H1 (cell line): ENCODE data around the gene MCM8. TPM values are rescaled to one million over a fixed set of nuclear protein-coding genes. Genes with fewer than 3 reads are reported as not detected.

Experiments
- CTCF ChIA-PET: fragments of 300-600 bp; sonication (Branson Sonifier 250); formaldehyde crosslinking; loops from one replicate; lab custom pipeline; 2021; ENCODE audit not compliant: partially characterized antibody; lab: Charles Lee
- POLR2A ChIA-PET: fragments of 300-600 bp; sonication (Branson Sonifier 250); formaldehyde crosslinking; loops from one replicate; lab custom pipeline; 2021; ENCODE audit warnings: inconsistent platforms; ENCODE audit not compliant: partially characterized antibody; lab: Charles Lee
- DNase-seq, 2 experiments: peaks; one replicate each; pipeline versions ENCODE4 v3.0.0 to v3.0.0-alpha.2; 2010 to 2022; ENCODE audit warnings: low spot score in 2 of 2, low read depth in 1 of 2, mixed read lengths in 1 of 2
- FAIRE-seq: peaks from 2 replicates; lab custom pipeline; 2011; peaks lifted over from hg19 to GRCh38; lab: Jason Lieb, UNC
- H2AFZ ChIP-seq: 2 replicates; pipeline ENCODE4 v1.8.1; 2012; ENCODE audit warnings: low read length, inconsistent platforms
- H2AK5ac ChIP-seq: 2 replicates; pipeline ENCODE4 v1.6.1; 2013; ENCODE audit warnings: low read depth, low read length
- H2BK120ac ChIP-seq: replicated peaks from 2 replicates; pipeline ENCODE3; 2013; ENCODE audit warnings: low read depth, low read length, inconsistent platforms
- H2BK12ac ChIP-seq: 2 replicates; pipeline ENCODE4 v1.6.1; 2013; ENCODE audit warnings: low read depth, low read length
- H2BK15ac ChIP-seq: 2 replicates; pipeline ENCODE4 v1.6.1; 2013; ENCODE audit warnings: low read length
- H2BK20ac ChIP-seq: 2 replicates; pipeline ENCODE4 v1.6.1; 2013; ENCODE audit warnings: low read length
- H2BK5ac ChIP-seq: 2 replicates; pipeline ENCODE4 v1.6.1; 2013; ENCODE audit warnings: low read depth, low read length
- H3K14ac ChIP-seq: 2 replicates; pipeline ENCODE4 v1.6.1; 2013; ENCODE audit warnings: inconsistent platforms; ENCODE audit not compliant: insufficient read length
- H3K18ac ChIP-seq: 2 replicates; pipeline ENCODE4 v1.6.1; 2013; ENCODE audit warnings: low read length; ENCODE audit errors: extremely low read depth
- H3K23ac ChIP-seq: 2 replicates; pipeline ENCODE4 v1.6.1; 2013; ENCODE audit warnings: inconsistent platforms; ENCODE audit not compliant: insufficient read length
- H3K23me2 ChIP-seq: 2 replicates; pipeline ENCODE4 v1.6.1; 2013; ENCODE audit warnings: low read depth, low read length
- H3K27ac ChIP-seq: 2 replicates; pipeline ENCODE4 v1.6.1; 2011; ENCODE audit warnings: low read depth, low read length, inconsistent platforms
- H3K27me3 ChIP-seq, 4 experiments: replicated peaks in 1 of 4; 1 replicate in 1 of 4; 2 replicates in 3 of 4; pipeline versions ENCODE4 v1.6.1 to v1.8.1; 2011 to 2013; ENCODE audit warnings: low read length in 3 of 4, mild to moderate bottlenecking in 3 of 4, inconsistent platforms in 2 of 4, mixed read lengths in 2 of 4, moderate library complexity in 1 of 4; ENCODE audit not compliant: control insufficient read depth in 3 of 4, insufficient read depth in 3 of 4; ENCODE audit errors: extremely low read depth in 1 of 4
- H3K36me3 ChIP-seq, 4 experiments: 2 replicates each; pipeline versions ENCODE4 v1.6.1 to v1.8.1; 2011 to 2013; ENCODE audit warnings: mild to moderate bottlenecking in 4 of 4, low read length in 3 of 4, moderate library complexity in 2 of 4, control low read depth in 1 of 4, inconsistent platforms in 1 of 4; ENCODE audit not compliant: insufficient read depth in 4 of 4, control insufficient read depth in 2 of 4
- H3K4ac ChIP-seq: replicated peaks from 2 replicates; pipeline ENCODE3; 2013; ENCODE audit warnings: low read length, low read depth, mixed read lengths, inconsistent platforms; ENCODE audit not compliant: insufficient read length
- H3K4me1 ChIP-seq, 4 experiments: replicated peaks in 1 of 4; 1 replicate in 1 of 4; 2 replicates in 3 of 4; pipeline versions ENCODE4 v1.6.1 to v1.8.1; 2011 to 2013; ENCODE audit warnings: low read length in 3 of 4, inconsistent platforms in 2 of 4, mixed read lengths in 1 of 4; ENCODE audit not compliant: insufficient read depth in 4 of 4, control insufficient read depth in 3 of 4
- H3K4me2 ChIP-seq, 2 experiments: 2 replicates each; pipeline versions ENCODE4 v1.6.1 to v1.8.1; 2011 to 2013; ENCODE audit warnings: low read depth in 2 of 2, low read length in 2 of 2, control low read depth in 1 of 2, inconsistent platforms in 1 of 2, mild to moderate bottlenecking in 1 of 2; ENCODE audit not compliant: insufficient read depth in 1 of 2
- H3K4me3 ChIP-seq, 4 experiments: fragments of 200-600, 300-600 bp in 1 of 4; sonication (generic), shearing (Covaris generic), sonication (Bioruptor Twin) in 1 of 4; 2 replicates each; pipeline versions ENCODE4 v1.5.1 to v1.8.1; 2011 to 2016; ENCODE audit warnings: low read length in 4 of 4, low read depth in 3 of 4, control low read depth in 2 of 4, inconsistent platforms in 2 of 4, mild to moderate bottlenecking in 2 of 4, mixed read lengths in 1 of 4, moderate library complexity in 1 of 4; ENCODE audit not compliant: insufficient read depth in 2 of 4; ENCODE audit errors: extremely low read depth in 1 of 4
- H3K56ac ChIP-seq: replicated peaks from 2 replicates; pipeline ENCODE3; 2013; ENCODE audit warnings: low read depth, mild to moderate bottlenecking, mixed read lengths, low read length, inconsistent platforms; ENCODE audit not compliant: insufficient read length
- H3K79me1 ChIP-seq: 2 replicates; pipeline ENCODE4 v1.6.1; 2013; ENCODE audit warnings: low read depth, low read length, control low read depth
- H3K79me2 ChIP-seq, 2 experiments: 2 replicates each; pipeline versions ENCODE4 v1.6.1 to v1.8.1; 2012 to 2013; ENCODE audit warnings: low read length in 2 of 2, mild to moderate bottlenecking in 2 of 2, inconsistent platforms in 1 of 2; ENCODE audit not compliant: insufficient read depth in 2 of 2, control insufficient read depth in 1 of 2
- H3K9ac ChIP-seq, 4 experiments: replicated peaks in 1 of 4; 1 replicate in 1 of 4; 2 replicates in 3 of 4; pipeline versions ENCODE4 v1.6.1 to v1.8.1; 2011 to 2013; ENCODE audit warnings: low read depth in 3 of 4, low read length in 3 of 4, control low read depth in 2 of 4, mild to moderate bottlenecking in 2 of 4, moderate library complexity in 2 of 4, inconsistent platforms in 1 of 4; ENCODE audit errors: extremely low read depth in 1 of 4
- H3K9me3 ChIP-seq, 2 experiments: 2 replicates each; pipeline versions ENCODE4 v1.6.1 to v1.8.1; 2012 to 2013; ENCODE audit warnings: mild to moderate bottlenecking in 2 of 2, moderate library complexity in 2 of 2, control low read depth in 1 of 2, inconsistent platforms in 1 of 2, low read depth in 1 of 2, low read length in 1 of 2, mixed read lengths in 1 of 2; ENCODE audit not compliant: insufficient read depth in 2 of 2
- H4K20me1 ChIP-seq, 2 experiments: replicated peaks in 1 of 2; 2 replicates each; pipeline versions ENCODE3 to v1.8.1; 2011 to 2013; ENCODE audit warnings: inconsistent platforms in 2 of 2, low read length in 2 of 2, mild to moderate bottlenecking in 1 of 2; ENCODE audit not compliant: insufficient read depth in 2 of 2, control insufficient read depth in 1 of 2
- H4K5ac ChIP-seq: 2 replicates; pipeline ENCODE4 v1.6.1; 2013; ENCODE audit warnings: low read length, low read depth, mixed read lengths, inconsistent platforms; ENCODE audit not compliant: insufficient read length
- H4K8ac ChIP-seq: 2 replicates; pipeline ENCODE4 v1.8.0; 2013; ENCODE audit warnings: mild to moderate bottlenecking, moderate library complexity, low read length, inconsistent platforms; ENCODE audit not compliant: insufficient read depth; ENCODE audit errors: extremely low read depth
- H4K91ac ChIP-seq: replicated peaks from 2 replicates; pipeline ENCODE3; 2013; ENCODE audit warnings: low read length, mixed read lengths, inconsistent platforms; ENCODE audit not compliant: insufficient read length
- CBX8 ChIP-seq: fragments of 300-800, 300-1000 bp; sonication (generic); IDR thresholded peaks from 2 replicates; pipeline ENCODE4 v1.7.1; 2016; ENCODE audit warnings: low read depth, low read length, borderline replicate concordance
- CEBPB ChIP-seq: IDR thresholded peaks from 2 replicates; pipeline ENCODE4 v1.6.1; 2012; ENCODE audit warnings: low read depth, low read length
- CTCF ChIP-seq, 3 experiments: IDR thresholded peaks; 1 replicate in 2 of 3; 2 replicates in 1 of 3; pipeline versions ENCODE4 v1.5.1 to v1.6.1; 2011; ENCODE audit warnings: low read length in 3 of 3, mild to moderate bottlenecking in 3 of 3, inconsistent platforms in 2 of 3, low read depth in 1 of 3, moderate library complexity in 1 of 3; ENCODE audit not compliant: insufficient read depth in 1 of 3; ENCODE audit errors: control extremely low read depth in 1 of 3
- EP300 ChIP-seq, 2 experiments: IDR thresholded peaks; 1 replicate in 1 of 2; 2 replicates in 1 of 2; pipeline ENCODE4 v1.6.1; 2011 to 2012; ENCODE audit warnings: low read depth in 2 of 2, low read length in 2 of 2, mild to moderate bottlenecking in 2 of 2, borderline replicate concordance in 1 of 2, inconsistent platforms in 1 of 2, moderate library complexity in 1 of 2
- FOSL1 ChIP-seq: IDR thresholded peaks from 2 replicates; pipeline ENCODE4 v1.6.1; 2011; ENCODE audit warnings: mild to moderate bottlenecking, low read depth, low read length, moderate library complexity; ENCODE audit not compliant: insufficient read depth
- GABPA ChIP-seq: IDR thresholded peaks from 2 replicates; pipeline ENCODE4 v1.6.1; 2011; ENCODE audit warnings: mild to moderate bottlenecking, low read length, moderate library complexity, borderline replicate concordance; ENCODE audit not compliant: insufficient read depth
- MAX ChIP-seq: IDR thresholded peaks from 2 replicates; pipeline ENCODE4 v1.6.1; 2012; ENCODE audit warnings: inconsistent platforms
- POLR2A ChIP-seq, 2 experiments: IDR thresholded peaks; 1 replicate in 1 of 2; 2 replicates in 1 of 2; pipeline ENCODE4 v1.6.1; 2011; ENCODE audit warnings: low read depth in 2 of 2, low read length in 2 of 2, mild to moderate bottlenecking in 2 of 2; ENCODE audit errors: control extremely low read depth in 1 of 2
- POLR2AphosphoS5 ChIP-seq: IDR thresholded peaks from 2 replicates; pipeline ENCODE4 v1.6.1; 2011; ENCODE audit warnings: low read depth, low read length
- SIRT6 ChIP-seq: IDR thresholded peaks from one replicate; pipeline ENCODE4 v1.7.1; 2012; ENCODE audit warnings: low read length, inconsistent platforms
- TAF7 ChIP-seq: optimal IDR thresholded peaks from 2 replicates; pipeline ENCODE3; 2011; ENCODE audit warnings: low read depth, mild to moderate bottlenecking, inconsistent platforms, low read length, moderate library complexity, borderline replicate concordance
- ZNF274 ChIP-seq: IDR thresholded peaks from 2 replicates; pipeline ENCODE4 v1.7.0; 2012; ENCODE audit warnings: low read length, borderline replicate concordance; ENCODE audit errors: extremely low read depth
- WGBS, 2 experiments: shearing (Covaris generic) in 1 of 2; methylation state at CpG; one replicate each; pipeline versions ENCODE4 v1.1.6 to v1.1.7; 2013 to 2015; ENCODE audit warnings: low lambda C conversion rate in 2 of 2, mixed read lengths in 2 of 2, inconsistent platforms in 1 of 2, low coverage in 1 of 2, missing lambda C conversion rate in 1 of 2; ENCODE audit not compliant: insufficient replicate concordance in 2 of 2, insufficient coverage in 1 of 2, insufficient read length in 1 of 2; ENCODE audit errors: extremely low coverage in 1 of 2, missing lambda C conversion rate in 1 of 2; 5-methylcytosine and 5-hydroxymethylcytosine counted together
- polyA plus RNA-seq, 7 experiments: library from polyadenylated mRNA; depleted of rRNA in 3 of 7; stranded (reverse) in 5 of 7; unstranded in 2 of 7; fragments of >200 nt in 5 of 7; fragments of 200-250 nt in 2 of 7; gene quantifications; 1 replicate in 5 of 7; 2 replicates in 1 of 7; 4 replicates in 1 of 7; pipeline versions ENCODE4 v1.2.1 to v1.2.3, GENCODE V29; 2011 to 2013; ENCODE audit warnings: missing spikeins in 2 of 7, mixed read lengths in 2 of 7
- total RNA-seq: library from RNA; stranded (reverse); fragmentation: NEBNext Ultra II Directional; extraction: Animal tissue kit (Norgen Biotek cat#: 25700); gene quantifications from 2 replicates; pipeline ENCODE4 v1.2.1, GENCODE V29; 2021

MCM8 gene
- total and polyA plus RNA-seq, 2 of the 8 experiments (the other 6 are each of a cell fraction or from before 2014, with no cell fraction given): 7.1 to 31.9 TPM

- no peak overlapping the region for H4K8ac ChIP-seq
- 88% methylated on average over 1 of the region's 1 CpG; no CpG with 5 or more reads in 1 of the 2 experiments for WGBS, 2 experiments
- H2BK5ac ChIP-seq: no peak overlapping the region
- ChIA-PET CTCF (interaction anchor here (0.6 to 1.3 kb wide), 3 partner anchors 8 to 334 kb away, joined by 3 read pairs; no protein-coding TSS in a partner anchor), POLR2A (no interaction called here)
- no peak overlapping the region for H2BK12ac ChIP-seq
- H3K56ac ChIP-seq: no peak overlapping the region
- H3K4ac ChIP-seq: no peak overlapping the region
- H3K27ac ChIP-seq: no peak overlapping the region
- H3K23me2 ChIP-seq: no peaks in the 10 kb centered on the region
- no peak overlapping the region for H4K5ac ChIP-seq
- no peak overlapping the region for H2BK120ac ChIP-seq
- H3K36me3 ChIP-seq: no peaks in the 10 kb centered on the region
- no peaks in the 10 kb centered on the region for H3K4me1 ChIP-seq
- H3K14ac ChIP-seq: no peak overlapping the region
- H3K27me3 ChIP-seq: no peaks in the 10 kb centered on the region
- no peaks in the 10 kb centered on the region for H3K79me1 ChIP-seq
- H3K4me2 ChIP-seq: no peak overlapping the region
- H2AFZ ChIP-seq: no peak overlapping the region
- TF ChIP-seq TAF7 (no peak), SIRT6 (no peak), EP300 (IDR thresholded peaks at IDR 0.05; ENCODE audit: borderline replicate concordance in 1 of 2, low read depth in 2 of 2, low read length in 2 of 2) (no peak), CBX8 (no peak), POLR2AphosphoS5 (no peak), CTCF (IDR thresholded peaks at IDR 0.05; ENCODE audit: control extremely low read depth in 1 of 3, insufficient read depth in 1 of 3, low read depth in 1 of 3, low read length in 3 of 3) (no peak), MAX (no peak), FOSL1 (no peak), CEBPB (no peak), GABPA (no peak), ZNF274 (no peak), POLR2A (IDR thresholded peaks at IDR 0.05; ENCODE audit: control extremely low read depth in 1 of 2, low read depth in 2 of 2, low read length in 2 of 2) (no peak)
- TF ChIP-seq, all 59 proteins: peak for 0
- no peak overlapping the region for H3K4me3 ChIP-seq
- H3K79me2 ChIP-seq: no peaks in the 10 kb centered on the region
- H2BK15ac ChIP-seq: no peak overlapping the region
- DNase-seq: no peak
- no peak for FAIRE-seq
- no peak overlapping the region for H3K18ac ChIP-seq
- H3K9ac ChIP-seq: no peak overlapping the region
- no peaks in the 10 kb centered on the region for H4K20me1 ChIP-seq
- H4K91ac ChIP-seq: no peak overlapping the region
- no peaks in the 10 kb centered on the region for H3K9me3 ChIP-seq
- no peak overlapping the region for H2BK20ac ChIP-seq
- no peak overlapping the region for H3K23ac ChIP-seq
- no peak overlapping the region for H2AK5ac ChIP-seq
Observed at GRCh38 chr20:5900908-5901307, 49.5 kb upstream of the MCM8 start.
